ENCODE results near the gene RPA3.

GRCh38 chr7:7739204-7740036 lies 21.0 kb upstream of the RPA3 start:
- TF ChIP-seq EZH2 (IDR thresholded peaks at IDR 0.05; ENCODE audit: borderline replicate concordance, low read length) (no peak), CTCF (IDR thresholded peaks at IDR 0.05; ENCODE audit: low read length) (no peak)

Measured in OCI-LY1 (cell line).